ENCODE measurements around the gene POPDC2.

DNA sequence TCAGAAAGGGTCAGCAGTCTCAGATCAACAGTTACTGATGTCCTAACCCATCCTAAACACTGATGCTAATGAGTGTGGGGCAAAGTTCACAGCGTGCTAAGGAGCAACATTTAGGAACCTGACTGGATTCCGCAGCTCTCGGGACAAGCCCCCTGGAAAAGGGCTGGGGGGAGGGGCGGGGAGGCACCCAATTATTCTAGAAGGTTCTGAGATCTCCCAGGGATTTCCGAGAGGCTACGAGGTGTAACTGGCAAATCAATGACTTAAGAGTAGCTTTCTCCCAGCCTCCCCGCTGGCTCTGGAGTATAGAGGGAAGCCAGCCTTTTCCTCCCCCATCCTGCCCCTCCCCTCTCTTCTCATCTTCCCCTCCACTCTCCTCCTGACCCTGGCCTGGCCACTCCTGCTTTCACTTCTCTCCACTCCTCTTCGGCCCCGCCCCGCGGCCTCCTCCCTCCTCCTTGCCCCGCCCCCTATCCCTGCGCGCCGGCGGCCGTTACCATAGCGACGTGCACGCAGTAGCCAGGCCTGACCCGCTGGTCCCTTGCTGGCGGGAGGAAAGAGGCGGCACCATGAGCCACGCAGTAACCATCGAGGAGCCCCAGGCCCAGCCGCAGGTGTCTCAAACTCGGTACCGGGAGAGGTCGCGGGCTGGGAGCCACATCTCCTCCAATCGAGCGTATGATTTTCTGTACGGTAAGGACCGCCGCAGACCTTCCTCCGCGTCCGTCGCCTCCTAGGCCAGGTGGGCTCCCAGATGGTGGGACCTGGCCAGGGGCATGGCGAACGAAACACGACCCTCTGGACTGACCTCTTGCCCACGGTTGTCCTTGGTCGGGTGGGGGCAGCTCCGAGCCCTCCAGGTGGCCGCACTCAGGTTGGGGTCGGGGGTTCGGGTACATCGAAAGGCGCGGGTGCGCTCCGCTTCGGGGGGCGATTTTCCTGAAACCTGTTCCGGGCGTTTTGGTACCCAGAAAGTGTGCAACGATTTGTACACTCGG lies 42.4 kb upstream of the POPDC2 start, which contains the start of gene CFAP91:
- TF ChIP-seq, protein P1, sequence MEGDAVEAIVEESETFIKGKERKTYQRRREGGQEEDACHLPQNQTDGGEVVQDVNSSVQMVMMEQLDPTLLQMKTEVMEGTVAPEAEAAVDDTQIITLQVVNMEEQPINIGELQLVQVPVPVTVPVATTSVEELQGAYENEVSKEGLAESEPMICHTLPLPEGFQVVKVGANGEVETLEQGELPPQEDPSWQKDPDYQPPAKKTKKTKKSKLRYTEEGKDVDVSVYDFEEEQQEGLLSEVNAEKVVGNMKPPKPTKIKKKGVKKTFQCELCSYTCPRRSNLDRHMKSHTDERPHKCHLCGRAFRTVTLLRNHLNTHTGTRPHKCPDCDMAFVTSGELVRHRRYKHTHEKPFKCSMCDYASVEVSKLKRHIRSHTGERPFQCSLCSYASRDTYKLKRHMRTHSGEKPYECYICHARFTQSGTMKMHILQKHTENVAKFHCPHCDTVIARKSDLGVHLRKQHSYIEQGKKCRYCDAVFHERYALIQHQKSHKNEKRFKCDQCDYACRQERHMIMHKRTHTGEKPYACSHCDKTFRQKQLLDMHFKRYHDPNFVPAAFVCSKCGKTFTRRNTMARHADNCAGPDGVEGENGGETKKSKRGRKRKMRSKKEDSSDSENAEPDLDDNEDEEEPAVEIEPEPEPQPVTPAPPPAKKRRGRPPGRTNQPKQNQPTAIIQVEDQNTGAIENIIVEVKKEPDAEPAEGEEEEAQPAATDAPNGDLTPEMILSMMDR (conservative IDR thresholded peaks at IDR 0.05 in 1 of 2, IDR thresholded peaks at IDR 0.05 in 1 of 2; ENCODE audit: extremely low read depth in 1 of 2, insufficient read depth in 1 of 2, low read depth in 1 of 2, low read length in 2 of 2) = no peak
- TF ChIP-seq EZH2 (IDR thresholded peaks at IDR 0.05; ENCODE audit: borderline replicate concordance, low read length) = peak; percentile 56
